ENCODE measurements around the gene PCGF1. TPM values are rescaled to one million over a fixed set of nuclear protein-coding genes. Genes with fewer than 3 reads are reported as not detected.

The PCGF1 gene
- polyA plus RNA-seq, 1 experiment: 30.6 TPM

GRCh38 chr2:74458938-74459363, 48.5 kb downstream of the PCGF1 start:
- ChIA-PET CTCF (interaction anchor here (1.3 to 2.3 kb wide), 2 partner anchors 8 to 124 kb away, joined by 4 to 11 read pairs; no protein-coding TSS in a partner anchor), POLR2A (interaction anchor here (0.6 kb wide), 1 partner anchor 19 kb away, joined by 5 read pairs; no protein-coding TSS in a partner anchor)
- H3K4me3 ChIP-seq (ENCODE audit: low read depth, low read length): peak overlapping the region; percentile 86
- H3K36me3 ChIP-seq (ENCODE audit: control insufficient read depth, insufficient read depth, low read length): peaks cover 15% of the 10 kb centered on the region
- no peak for DNase-seq (ENCODE audit: low read depth)
- TF ChIP-seq CTCF (IDR thresholded peaks at IDR 0.05; ENCODE audit: insufficient read depth, low read depth, low read length): no peak
- H3K27me3 ChIP-seq (ENCODE audit: control insufficient read depth, insufficient read depth, low read length): no peaks in the 10 kb centered on the region

DNA sequence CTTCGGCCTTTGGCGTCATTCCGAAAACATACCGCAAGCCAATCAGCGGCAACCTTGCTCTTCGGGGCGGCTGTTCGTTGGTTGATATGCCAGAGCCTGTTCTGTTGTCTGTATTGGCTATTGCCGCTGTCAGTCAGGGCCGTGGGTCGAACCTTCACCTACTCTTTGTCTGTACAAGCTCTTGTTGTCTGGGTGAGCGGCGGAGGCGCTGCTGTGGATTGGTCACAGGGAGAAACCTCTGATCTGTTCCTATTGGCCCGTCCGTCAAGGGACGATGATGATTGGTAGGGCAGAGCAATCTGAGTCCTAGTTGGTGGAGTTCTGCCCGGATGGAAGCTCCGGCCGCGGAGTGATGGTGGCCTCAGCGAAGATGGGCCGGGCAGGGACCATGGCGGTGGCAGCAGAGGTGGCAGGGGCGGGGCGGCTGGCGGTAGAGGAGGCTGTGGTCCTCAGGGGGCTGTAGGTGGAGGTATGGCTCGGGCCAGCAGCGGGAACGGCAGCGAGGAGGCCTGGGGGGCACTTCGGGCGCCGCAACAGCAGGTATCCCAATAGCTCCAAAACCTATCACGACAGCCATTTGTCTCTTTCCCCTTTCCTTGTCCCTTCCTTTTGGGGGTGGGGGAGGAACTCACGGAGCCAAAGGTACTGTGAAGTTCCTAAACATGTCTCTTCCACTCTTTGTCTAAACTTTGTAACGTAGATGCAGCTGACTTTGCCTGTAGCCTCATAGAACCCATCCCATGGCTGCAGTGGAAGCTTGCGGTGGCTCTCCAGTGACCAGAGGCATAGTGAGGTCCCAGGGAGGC, 49.2 kb downstream of the PCGF1 start, which contains the start of gene WBP1:
TSS of gene WBP1 (plus strand) at position 307 of the 806 bp plus-strand sequence. CDS start at position 472, 165 bp downstream.
- Histone ChIP-seq H3K36me3 (ENCODE audit: control insufficient read depth, insufficient read depth, low read length) (peaks cover 15% of the 10 kb centered on the region), H3K27me3 (ENCODE audit: control insufficient read depth, insufficient read depth, low read length) (no peaks in the 10 kb centered on the region), H3K4me3 (ENCODE audit: low read depth, low read length) (peak within 1 kb of the TSS; percentile 86)
- POLR2A ChIA-PET: interaction anchor here (0.6 kb wide), 1 partner anchor 20 kb away, joined by 5 read pairs; no protein-coding TSS in a partner anchor
- DNase-seq (ENCODE audit: low read depth): peak; percentile 100
- CTCF ChIA-PET: interaction anchor here (1.3 to 2.3 kb wide), 2 partner anchors 9 to 123 kb away, joined by 4 to 11 read pairs; no protein-coding TSS in a partner anchor
- no peak for TF ChIP-seq CTCF (IDR thresholded peaks at IDR 0.05; ENCODE audit: insufficient read depth, low read depth, low read length)

- Histone ChIP-seq H3K4me3 (ENCODE audit: low read depth, low read length) (peak overlapping the region; percentile 56), H3K27me3 (ENCODE audit: control insufficient read depth, insufficient read depth, low read length) (no peaks in the 10 kb centered on the region), H3K36me3 (ENCODE audit: control insufficient read depth, insufficient read depth, low read length) (peaks cover 14% of the 10 kb centered on the region)
- DNase-seq (ENCODE audit: low read depth): no peak
- ChIA-PET POLR2A (no interaction called here), CTCF (interaction anchor here (1.2 to 2.3 kb wide), 3 partner anchors 10 to 122 kb away, joined by 4 to 11 read pairs (median 4); partner anchors contain the start of genes CCDC142 and TTC31)
- no peak for TF ChIP-seq CTCF (IDR thresholded peaks at IDR 0.05; ENCODE audit: insufficient read depth, low read depth, low read length)
Observed at GRCh38 chr2:74457549-74458131, 49.9 kb downstream of the PCGF1 start.

- CTCF ChIA-PET: interaction anchor here (0.9 to 2.3 kb wide), 3 partner anchors 26 to 122 kb away, joined by 3 to 11 read pairs (median 4); partner anchors contain the start of genes CCDC142 and TTC31
- Histone ChIP-seq H3K27me3 (ENCODE audit: control insufficient read depth, insufficient read depth, low read length) (no peaks in the 10 kb centered on the region), H3K36me3 (ENCODE audit: control insufficient read depth, insufficient read depth, low read length) (peaks cover 11% of the 10 kb centered on the region), H3K4me3 (ENCODE audit: low read depth, low read length) (peak overlapping the region; percentile 56)
- DNase-seq (ENCODE audit: low read depth): no peak
- POLR2A ChIA-PET: no interaction called here
- TF ChIP-seq CTCF (IDR thresholded peaks at IDR 0.05; ENCODE audit: insufficient read depth, low read depth, low read length): no peak
Observed at GRCh38 chr2:74457129-74457548, 50.4 kb downstream of the PCGF1 start.

Other genes with a start within 250 kb of the PCGF1 start
- gene SLC4A5, start 164.3 kb downstream of the PCGF1 start, polyA plus RNA-seq (2011; rRNA removed): 0.07 and 0.16 TPM in 2 replicates
- gene DCTN1, start 127.4 kb downstream of the PCGF1 start, polyA plus RNA-seq (2011; rRNA removed): 136 and 193 TPM in 2 replicates
- 0.18 and 0.67 TPM in 2 replicates for gene C2orf81, start 86.1 kb downstream of the PCGF1 start, polyA plus RNA-seq (2011; rRNA removed)
- 26.0 and 42.9 TPM in 2 replicates for gene WDR54, start 86.0 kb downstream of the PCGF1 start, polyA plus RNA-seq (2011; rRNA removed)
- gene RTKN, start 65.8 kb downstream of the PCGF1 start, polyA plus RNA-seq (2011; rRNA removed): 8.3 and 12.4 TPM in 2 replicates
- gene INO80B, start 52.6 kb downstream of the PCGF1 start, polyA plus RNA-seq (2011; rRNA removed): 5.6 and 6.4 TPM in 2 replicates
- gene WBP1, start 49.3 kb downstream of the PCGF1 start, polyA plus RNA-seq (2011; rRNA removed): 55.7 and 92.0 TPM in 2 replicates
- 35.5 and 59.5 TPM in 2 replicates for gene MOGS, start 42.3 kb downstream of the PCGF1 start, polyA plus RNA-seq (2011; rRNA removed)
- gene MRPL53, start 35.0 kb downstream of the PCGF1 start, polyA plus RNA-seq (2011; rRNA removed): 38.9 and 41.2 TPM in 2 replicates
- gene CCDC142, start 24.7 kb downstream of the PCGF1 start, polyA plus RNA-seq (2011; rRNA removed): 4.5 and 6.2 TPM in 2 replicates
- 19.4 and 26.0 TPM in 2 replicates for gene TTC31, start 24.6 kb downstream of the PCGF1 start, polyA plus RNA-seq (2011; rRNA removed)
- gene LBX2, start 8.1 kb downstream of the PCGF1 start, polyA plus RNA-seq (2011; rRNA removed): 0.37 and 0.61 TPM in 2 replicates
- not detected in 2 replicates for gene TLX2, start 6.8 kb upstream of the PCGF1 start, polyA plus RNA-seq (2011; rRNA removed)
- 0.12 TPM in 1 of 2 replicates, not detected in the other for gene DQX1, start 18.5 kb upstream of the PCGF1 start, polyA plus RNA-seq (2011; rRNA removed)
- gene AUP1, start 22.0 kb upstream of the PCGF1 start, polyA plus RNA-seq (2011; rRNA removed): 79.5 and 104 TPM in 2 replicates
- 26.0 and 36.1 TPM in 2 replicates for gene HTRA2, start 22.2 kb upstream of the PCGF1 start, polyA plus RNA-seq (2011; rRNA removed)
- gene LOXL3, start 46.2 kb upstream of the PCGF1 start, polyA plus RNA-seq (2011; rRNA removed): 95.8 and 130 TPM in 2 replicates
- 19.8 and 28.7 TPM in 2 replicates for gene DOK1, start 47.0 kb upstream of the PCGF1 start, polyA plus RNA-seq (2011; rRNA removed)
- gene M1AP, start 140.6 kb upstream of the PCGF1 start, polyA plus RNA-seq (2011; rRNA removed): 0.33 and 0.47 TPM in 2 replicates
- 8.4 and 10.2 TPM in 2 replicates for gene SEMA4F, start 146.6 kb upstream of the PCGF1 start, polyA plus RNA-seq (2011; rRNA removed)

All from BJ (cell line).